GM19240 (cell line): ENCODE data around the gene HAS3.
"Not testable (repeated sequence)": the region's sequence is repeated elsewhere in the genome, so short reads cannot be mapped to it uniquely, and the experiment has no call there.

Experiments used
- DNase-seq: peaks from one replicate; pipeline ENCODE4 v3.0.0; 2011; ENCODE audit warnings: low spot score; ENCODE audit not compliant: insufficient read length

The HAS3 gene

DNA sequence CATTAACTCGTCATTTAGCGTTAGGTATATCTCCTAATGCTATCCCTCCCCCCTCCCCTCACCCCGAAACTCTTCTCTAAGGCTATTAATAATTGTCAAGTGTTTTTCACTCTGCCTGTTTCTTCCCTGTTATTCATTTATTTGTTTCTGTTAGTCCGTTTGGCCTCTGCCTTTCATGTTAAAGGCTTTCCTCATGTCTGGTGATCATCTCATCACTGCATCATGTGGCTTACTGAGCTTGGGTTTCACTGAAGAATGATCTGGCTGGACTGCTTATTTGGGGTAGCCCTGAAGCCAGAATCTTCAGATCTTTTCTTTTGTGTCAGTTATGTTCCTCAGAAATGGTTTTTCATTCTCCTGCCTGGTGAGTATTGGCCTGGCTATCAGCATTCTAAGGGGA lies 36.5 kb downstream of the HAS3 start:
- DNase-seq = no peak

DNA sequence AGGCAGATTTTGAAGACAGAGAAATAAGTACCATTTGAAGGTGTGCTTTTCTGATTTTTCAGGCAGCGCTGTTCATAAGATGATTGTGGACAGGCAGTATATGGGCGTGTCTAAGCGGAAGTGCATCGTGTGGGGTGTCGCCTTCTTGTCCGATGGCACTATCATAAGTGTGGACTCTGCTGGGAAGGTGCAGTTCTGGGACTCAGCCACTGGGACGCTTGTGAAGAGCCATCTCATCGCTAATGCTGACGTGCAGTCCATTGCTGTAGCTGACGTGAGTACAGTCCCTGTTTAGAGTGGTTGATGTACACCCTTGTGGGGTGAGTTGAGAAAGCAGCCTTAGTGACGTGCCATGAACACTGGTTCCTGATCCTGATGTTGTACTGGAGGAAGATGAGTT lies 37.7 kb downstream of the HAS3 start:
- no peak for DNase-seq

DNA sequence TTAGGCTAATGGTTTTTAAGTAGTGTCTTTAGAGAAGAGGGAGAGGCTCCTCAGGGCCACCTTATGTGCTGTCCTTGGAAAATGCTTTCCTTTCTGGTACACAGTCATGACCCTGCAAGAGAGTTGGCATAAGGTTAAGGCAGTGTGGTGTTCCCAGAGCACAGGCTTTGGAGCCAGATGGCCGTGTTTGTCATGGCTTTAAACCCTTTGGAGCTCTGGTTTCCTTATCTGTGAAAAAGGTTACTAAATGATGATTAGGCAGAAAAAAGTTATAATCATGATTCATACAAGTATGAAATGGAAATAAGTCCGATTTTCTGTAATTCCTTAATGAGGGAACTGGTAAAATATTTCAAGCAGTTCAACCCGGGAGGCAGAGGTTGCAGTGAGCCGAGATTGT lies 40.2 kb downstream of the HAS3 start:
- DNase-seq = no peak

DNA sequence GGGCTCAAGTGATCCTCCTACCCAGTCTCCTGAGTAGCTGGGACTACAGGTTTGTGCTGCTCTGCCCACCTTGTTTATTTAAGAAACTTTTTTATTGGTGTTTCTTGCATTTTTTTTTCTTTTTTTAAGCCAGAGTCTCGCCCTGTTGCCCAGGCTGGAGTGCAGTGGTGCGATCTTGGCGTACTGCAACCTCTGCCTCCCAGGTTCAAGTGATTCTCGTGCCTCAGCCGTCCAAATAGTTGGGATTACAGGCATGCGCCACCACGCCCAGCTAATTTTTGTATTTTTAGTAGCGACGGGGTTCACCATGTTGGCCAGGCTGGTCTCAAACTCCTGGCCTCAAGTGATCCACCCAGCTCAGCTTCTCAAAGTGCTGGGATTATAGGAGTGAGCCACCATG lies 44.2 kb downstream of the HAS3 start:
- not testable (repeated sequence) for DNase-seq

DNA sequence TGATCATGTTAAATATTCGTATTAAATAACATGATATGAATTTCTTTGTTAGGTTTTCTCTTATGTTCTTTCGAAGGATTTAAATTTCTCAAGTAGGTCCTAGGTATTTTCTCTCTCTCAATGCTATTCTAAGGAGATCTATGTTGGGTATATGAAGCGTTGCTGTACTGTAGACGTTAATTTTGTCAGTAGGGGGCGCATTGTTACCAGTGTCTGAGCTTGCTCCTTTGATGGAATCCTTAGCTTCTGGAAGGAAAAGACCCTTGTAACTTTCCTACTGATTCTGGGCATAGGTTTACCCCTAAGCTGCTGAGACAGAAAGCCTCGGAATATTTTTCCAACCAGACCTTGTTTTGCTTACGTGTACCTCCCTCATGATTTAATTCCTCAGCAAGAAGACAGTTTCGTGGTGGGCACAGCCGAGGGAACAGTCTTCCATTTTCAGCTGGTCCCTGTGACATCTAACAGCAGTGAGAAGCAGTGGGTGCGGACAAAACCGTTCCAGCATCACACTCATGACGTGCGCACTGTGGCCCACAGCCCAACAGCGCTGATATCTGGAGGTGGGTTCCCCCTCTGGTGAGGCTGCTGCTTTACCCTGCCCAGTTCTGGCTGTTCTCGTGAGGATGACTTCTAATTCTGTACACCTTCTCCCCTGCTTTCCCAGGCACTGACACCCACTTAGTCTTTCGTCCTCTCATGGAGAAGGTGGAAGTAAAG lies 44.9 kb downstream of the HAS3 start:
- no peak for DNase-seq

DNA sequence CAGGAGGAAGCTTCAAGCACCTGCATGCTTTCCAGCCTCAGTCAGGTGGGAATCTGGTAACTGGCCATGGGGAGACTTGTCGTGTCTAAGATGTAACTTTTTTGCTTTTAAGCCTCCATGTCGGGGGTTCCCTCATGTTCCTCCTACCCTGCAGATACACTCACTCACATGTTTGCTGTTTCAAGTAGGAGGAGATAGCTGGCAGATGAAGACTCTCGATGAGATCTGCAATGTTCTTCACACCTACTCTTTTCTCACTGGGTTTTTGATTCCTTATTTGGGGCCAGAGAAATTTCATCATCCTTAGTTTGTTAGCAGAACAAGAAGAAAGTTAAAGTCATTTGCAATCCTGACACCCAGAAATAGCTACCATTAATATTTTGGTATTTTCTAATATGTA lies 51.7 kb downstream of the HAS3 start:
- no peak for DNase-seq

DNA sequence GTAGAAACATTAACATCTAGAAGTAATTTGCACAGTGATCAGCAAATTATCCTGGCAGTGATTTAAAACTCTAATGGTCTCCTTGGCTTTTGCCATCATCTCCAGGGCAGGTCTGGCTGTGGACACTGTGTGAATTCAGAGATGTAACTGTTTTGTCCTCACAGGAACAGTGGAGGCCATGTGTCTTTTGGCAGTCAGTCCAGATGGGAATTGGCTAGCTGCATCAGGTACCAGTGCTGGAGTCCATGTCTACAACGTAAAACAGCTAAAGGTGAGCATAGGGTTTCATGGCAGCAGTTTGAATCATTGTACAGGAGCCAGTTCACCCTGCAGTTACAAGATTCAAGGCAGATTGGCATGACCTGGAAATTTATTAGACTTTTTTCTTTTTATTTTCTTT lies 54.7 kb downstream of the HAS3 start:
- DNase-seq = no peak

DNA sequence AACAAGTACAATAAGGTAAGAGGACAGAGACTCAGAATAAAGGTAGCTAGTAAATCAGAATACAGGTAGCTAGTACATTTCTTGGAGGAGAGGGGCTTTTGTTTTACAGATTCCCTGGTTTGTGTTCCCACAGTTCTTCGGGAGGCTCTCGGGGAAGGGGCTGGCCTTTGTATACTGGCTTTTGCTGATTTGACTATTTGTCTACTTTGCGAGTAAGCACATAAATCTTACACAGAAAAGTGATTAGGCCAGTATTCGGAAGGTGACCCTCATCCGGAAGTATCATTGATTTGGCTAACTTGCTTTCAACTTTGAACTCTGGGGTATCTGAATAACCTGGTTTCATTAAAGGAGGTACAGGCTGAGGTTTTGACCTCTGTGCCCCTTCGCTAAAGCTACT lies 60.1 kb downstream of the HAS3 start:
- no peak for DNase-seq

DNA sequence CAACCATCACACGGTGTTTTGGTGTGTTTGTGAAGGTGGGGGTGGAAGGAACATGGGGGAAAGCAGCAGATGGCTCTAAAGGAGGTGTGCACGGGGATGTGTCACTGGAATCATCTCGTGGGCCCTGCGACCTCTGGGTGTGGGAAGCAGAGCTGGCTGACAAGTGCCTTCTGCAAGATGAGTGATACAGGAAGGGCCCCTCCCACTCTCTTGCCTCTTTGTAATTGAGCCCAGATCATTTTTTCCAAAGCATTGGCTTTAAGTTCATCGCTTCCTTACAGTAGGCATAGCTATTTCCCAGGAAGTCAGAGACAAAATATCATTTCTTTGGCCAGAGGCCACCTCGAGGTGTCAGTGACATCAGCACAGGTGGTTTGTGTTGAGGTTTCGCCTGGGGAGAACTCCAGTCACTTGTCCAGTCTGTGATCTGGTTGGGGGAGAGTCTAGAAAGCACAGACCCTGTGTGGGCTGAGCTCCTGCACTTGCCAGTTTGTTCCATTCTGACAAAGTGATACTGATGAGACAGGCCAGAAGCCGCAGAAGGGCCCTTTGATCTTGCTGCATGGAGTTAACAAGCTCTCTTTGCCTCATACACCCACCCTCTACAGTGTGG lies 60.9 kb downstream of the HAS3 start:
- DNase-seq = no peak

DNA sequence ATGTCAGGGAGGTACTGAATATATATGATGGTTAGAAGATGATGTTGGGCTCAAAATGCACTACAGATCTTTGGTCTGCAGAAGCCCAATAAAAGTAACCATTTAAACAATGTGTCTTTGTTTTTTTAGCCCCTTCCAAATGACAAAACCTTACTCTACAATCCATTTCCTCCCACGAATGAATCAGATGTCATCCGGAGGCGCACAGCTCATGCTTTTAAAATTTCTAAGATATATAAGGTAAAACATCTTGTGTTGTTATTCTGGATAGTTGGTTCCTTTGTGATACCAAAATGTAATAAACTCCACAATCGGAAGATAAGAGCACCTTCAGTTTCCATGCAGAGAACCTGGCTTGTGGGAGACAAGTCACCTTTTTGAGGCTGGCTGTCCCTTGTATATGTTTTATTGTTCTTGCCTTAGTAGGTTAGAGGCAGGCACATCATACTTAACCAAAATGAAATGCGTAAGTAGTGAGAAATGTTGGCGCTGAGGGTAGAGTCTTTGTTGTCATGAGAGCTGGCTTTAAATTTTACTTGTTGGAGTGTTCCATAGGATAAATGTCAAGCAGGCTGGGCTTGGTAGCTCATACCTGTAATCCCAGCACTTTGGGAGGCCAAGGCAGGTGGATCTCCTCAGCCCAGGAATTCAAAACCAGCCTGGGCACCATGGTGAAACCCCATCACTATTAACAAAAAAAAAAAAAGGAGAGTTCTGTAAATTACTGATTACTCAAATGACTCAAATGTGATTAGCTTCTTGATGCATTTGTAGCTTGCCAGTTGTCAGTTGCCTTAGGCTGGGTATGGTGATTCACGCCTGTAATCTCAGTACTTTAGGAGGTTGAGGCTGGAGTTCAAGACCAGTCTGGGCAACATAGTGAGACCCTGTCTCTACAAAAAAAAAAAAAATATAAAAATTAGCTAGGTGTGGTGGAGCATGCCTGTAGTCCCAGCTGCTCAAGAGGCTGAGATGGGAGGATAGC lies 61.8 kb downstream of the HAS3 start:
- no peak for DNase-seq
